GM23338 (cell line): ENCODE results near the gene RNF166. TPM values are rescaled to one million over a fixed set of nuclear protein-coding genes. Genes with fewer than 3 reads are reported as not detected.

ENCODE experiments used
- ATAC-seq: fragments of 200-7000 bp; cut with Tn5 transposase; 3 replicates; pipeline ENCODE4 v1.9.1; 2020
- DNase-seq: peaks from one replicate; pipeline ENCODE4 v3.0.0-alpha.2; 2015; ENCODE audit warnings: low spot score
- H2AFZ ChIP-seq: fragments of 200-600 bp; sonication (generic); 2 replicates; pipeline ENCODE4 v1.8.0; 2016; ENCODE audit warnings: antibody characterized with exemption, mild to moderate bottlenecking, moderate library complexity
- H3F3A ChIP-seq: fragments of 200-600 bp; sonication (generic); replicated peaks from 2 replicates; pipeline ENCODE4 v1.8.0; 2017; ENCODE audit warnings: antibody characterized with exemption, mixed run types, low read depth
- H3K27ac ChIP-seq: fragments of 200-600 bp; sonication (generic); 2 replicates; pipeline ENCODE4 v1.6.1; 2016; ENCODE audit warnings: low read depth
- H3K27me3 ChIP-seq: fragments of 200-600 bp; sonication (generic); 2 replicates; pipeline ENCODE4 v1.8.0; 2016; ENCODE audit warnings: mild to moderate bottlenecking, mixed run types, moderate library complexity; ENCODE audit not compliant: insufficient read depth
- H3K36me3 ChIP-seq: fragments of 200-600 bp; sonication (generic); 2 replicates; pipeline ENCODE4 v1.8.0; 2016; ENCODE audit warnings: mild to moderate bottlenecking; ENCODE audit not compliant: insufficient read depth
- H3K4me1 ChIP-seq: fragments of 200-600 bp; sonication (generic); 2 replicates; pipeline ENCODE4 v1.8.0; 2016; ENCODE audit warnings: mild to moderate bottlenecking, moderate library complexity; ENCODE audit not compliant: insufficient read depth
- H3K4me2 ChIP-seq: fragments of 200-600 bp; sonication (generic); 2 replicates; pipeline ENCODE4 v1.7.1; 2017; ENCODE audit warnings: mixed run types
- H3K4me3 ChIP-seq: fragments of 200-600 bp; sonication (generic); 2 replicates; pipeline ENCODE4 v1.6.1; 2016; ENCODE audit warnings: mixed run types
- H3K79me2 ChIP-seq: fragments of 200-600 bp; sonication (generic); replicated peaks from 2 replicates; pipeline ENCODE4 v1.8.0; 2017; ENCODE audit warnings: mild to moderate bottlenecking; ENCODE audit not compliant: insufficient read depth
- H3K9me2 ChIP-seq: fragments of 200-600 bp; sonication (generic); 2 replicates; pipeline ENCODE4 v1.8.0; 2017; ENCODE audit not compliant: insufficient read depth
- H4K20me1 ChIP-seq: fragments of 200-600 bp; sonication (generic); replicated peaks from 2 replicates; pipeline ENCODE4 v1.8.0; 2017; ENCODE audit warnings: mild to moderate bottlenecking; ENCODE audit not compliant: insufficient read depth
- H3K27ac Mint-ChIP-seq: 2 replicates; pipeline ENCODE4 v1.8.0; 2020; ENCODE audit warnings: inconsistent platforms, mild to moderate bottlenecking, moderate library complexity, mixed read lengths
- H3K27me3 Mint-ChIP-seq: 3 replicates; pipeline ENCODE4 v1.8.0; 2022; ENCODE audit warnings: low read depth, mild to moderate bottlenecking, moderate library complexity, mixed read lengths, inconsistent platforms; ENCODE audit not compliant: insufficient read depth, poor library complexity
- H3K36me3 Mint-ChIP-seq: 3 replicates; pipeline ENCODE4 v1.8.0; 2021; ENCODE audit warnings: low read depth, mild to moderate bottlenecking, inconsistent platforms, moderate library complexity, mixed read lengths
- H3K4me1 Mint-ChIP-seq: 3 replicates; pipeline ENCODE4 v1.8.0; 2020; ENCODE audit warnings: mild to moderate bottlenecking, inconsistent platforms, mixed read lengths
- H3K4me3 Mint-ChIP-seq: 3 replicates; pipeline ENCODE4 v1.8.0; 2021; ENCODE audit warnings: moderate library complexity, mild to moderate bottlenecking, inconsistent platforms, mixed read lengths
- H3K9me3 Mint-ChIP-seq: 3 replicates; pipeline ENCODE4 v1.8.0; 2020; ENCODE audit warnings: moderate library complexity, mild to moderate bottlenecking, inconsistent platforms, mixed read lengths
- STAT1 ChIP-seq: IDR thresholded peaks from one replicate; pipeline ENCODE4 v1.6.1; 2016; ENCODE audit warnings: antibody characterized with exemption; ENCODE audit not compliant: unreplicated experiment
- polyA plus RNA-seq: library from polyadenylated mRNA; unstranded; fragments of >200 nt; fragmentation: Nextera tagmentation; extraction: Ambion mirVana; gene quantifications from 2 replicates; pipeline ENCODE4 v1.2.1, GENCODE V29; 2016
- total RNA-seq: library from RNA; depleted of rRNA; stranded (reverse); fragments of >200 nt; shearing (Covaris generic); gene quantifications from 2 replicates; pipeline ENCODE4 v1.2.3, GENCODE V29; 2014
- TF ChIP-seq, protein P1 (sequence below): fragments of 250-450 bp; sonication (Bioruptor Pico); IDR thresholded peaks from 2 replicates; pipeline ENCODE4 v1.5.0; 2020; ENCODE audit warnings: mild to moderate bottlenecking, moderate library complexity
- TF ChIP-seq, protein P2 (sequence below), 2 experiments: fragments of 200-600 bp in 1 of 2; sonication (generic) in 1 of 2; conservative IDR thresholded peaks; 2 replicates each; pipeline versions ENCODE4 v1.5.1 to v1.6.1; 2016 to 2017; ENCODE audit warnings: antibody characterized with exemption in 2 of 2, low read depth in 2 of 2, mild to moderate bottlenecking in 2 of 2, moderate library complexity in 1 of 2

RNF166 gene
- total and polyA plus RNA-seq, 2 experiments from 2014 or later, result 24.9 to 43.4 TPM

DNA sequence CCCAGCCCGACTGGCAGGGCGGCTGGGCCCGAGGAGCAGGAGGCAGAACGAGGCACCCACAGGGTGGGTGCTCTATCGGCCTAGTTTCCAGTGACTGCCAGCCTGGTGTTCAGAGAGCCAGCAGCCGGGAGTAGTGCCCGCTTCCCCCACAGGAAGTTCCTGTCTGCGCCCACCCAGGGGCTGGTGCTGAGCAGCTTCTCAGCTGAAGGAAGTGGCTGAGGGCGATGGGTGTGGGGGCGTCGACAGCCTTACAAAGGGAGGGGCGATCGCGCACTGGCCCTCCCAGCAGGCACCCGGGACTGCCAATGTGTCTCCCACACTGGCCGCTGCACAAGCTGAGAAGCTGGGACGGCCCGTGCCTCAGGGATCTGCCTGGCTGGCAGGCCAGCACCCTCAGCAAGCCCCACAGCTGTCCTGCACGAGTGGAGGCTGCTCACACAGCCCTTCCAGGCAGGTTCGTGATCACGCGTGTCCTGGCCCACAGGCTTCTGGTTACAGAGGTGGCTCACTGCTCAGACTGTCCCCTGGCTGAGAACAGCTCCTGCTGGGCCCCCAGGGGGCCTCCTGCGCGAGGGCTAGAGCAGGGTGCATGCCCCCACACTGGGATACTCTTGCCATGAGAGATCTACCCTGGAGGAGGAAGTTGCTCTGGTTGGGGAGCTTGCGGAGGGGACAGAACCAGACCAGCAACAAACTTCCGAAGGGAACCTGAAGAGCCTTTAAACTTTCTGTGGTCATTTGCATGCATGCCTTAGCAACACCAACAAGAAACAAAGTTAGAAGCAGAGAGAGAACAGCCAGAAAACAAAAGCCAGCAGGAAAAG lies 2.5 kb downstream of the RNF166 start (continued):
- TF ChIP-seq, protein P1, sequence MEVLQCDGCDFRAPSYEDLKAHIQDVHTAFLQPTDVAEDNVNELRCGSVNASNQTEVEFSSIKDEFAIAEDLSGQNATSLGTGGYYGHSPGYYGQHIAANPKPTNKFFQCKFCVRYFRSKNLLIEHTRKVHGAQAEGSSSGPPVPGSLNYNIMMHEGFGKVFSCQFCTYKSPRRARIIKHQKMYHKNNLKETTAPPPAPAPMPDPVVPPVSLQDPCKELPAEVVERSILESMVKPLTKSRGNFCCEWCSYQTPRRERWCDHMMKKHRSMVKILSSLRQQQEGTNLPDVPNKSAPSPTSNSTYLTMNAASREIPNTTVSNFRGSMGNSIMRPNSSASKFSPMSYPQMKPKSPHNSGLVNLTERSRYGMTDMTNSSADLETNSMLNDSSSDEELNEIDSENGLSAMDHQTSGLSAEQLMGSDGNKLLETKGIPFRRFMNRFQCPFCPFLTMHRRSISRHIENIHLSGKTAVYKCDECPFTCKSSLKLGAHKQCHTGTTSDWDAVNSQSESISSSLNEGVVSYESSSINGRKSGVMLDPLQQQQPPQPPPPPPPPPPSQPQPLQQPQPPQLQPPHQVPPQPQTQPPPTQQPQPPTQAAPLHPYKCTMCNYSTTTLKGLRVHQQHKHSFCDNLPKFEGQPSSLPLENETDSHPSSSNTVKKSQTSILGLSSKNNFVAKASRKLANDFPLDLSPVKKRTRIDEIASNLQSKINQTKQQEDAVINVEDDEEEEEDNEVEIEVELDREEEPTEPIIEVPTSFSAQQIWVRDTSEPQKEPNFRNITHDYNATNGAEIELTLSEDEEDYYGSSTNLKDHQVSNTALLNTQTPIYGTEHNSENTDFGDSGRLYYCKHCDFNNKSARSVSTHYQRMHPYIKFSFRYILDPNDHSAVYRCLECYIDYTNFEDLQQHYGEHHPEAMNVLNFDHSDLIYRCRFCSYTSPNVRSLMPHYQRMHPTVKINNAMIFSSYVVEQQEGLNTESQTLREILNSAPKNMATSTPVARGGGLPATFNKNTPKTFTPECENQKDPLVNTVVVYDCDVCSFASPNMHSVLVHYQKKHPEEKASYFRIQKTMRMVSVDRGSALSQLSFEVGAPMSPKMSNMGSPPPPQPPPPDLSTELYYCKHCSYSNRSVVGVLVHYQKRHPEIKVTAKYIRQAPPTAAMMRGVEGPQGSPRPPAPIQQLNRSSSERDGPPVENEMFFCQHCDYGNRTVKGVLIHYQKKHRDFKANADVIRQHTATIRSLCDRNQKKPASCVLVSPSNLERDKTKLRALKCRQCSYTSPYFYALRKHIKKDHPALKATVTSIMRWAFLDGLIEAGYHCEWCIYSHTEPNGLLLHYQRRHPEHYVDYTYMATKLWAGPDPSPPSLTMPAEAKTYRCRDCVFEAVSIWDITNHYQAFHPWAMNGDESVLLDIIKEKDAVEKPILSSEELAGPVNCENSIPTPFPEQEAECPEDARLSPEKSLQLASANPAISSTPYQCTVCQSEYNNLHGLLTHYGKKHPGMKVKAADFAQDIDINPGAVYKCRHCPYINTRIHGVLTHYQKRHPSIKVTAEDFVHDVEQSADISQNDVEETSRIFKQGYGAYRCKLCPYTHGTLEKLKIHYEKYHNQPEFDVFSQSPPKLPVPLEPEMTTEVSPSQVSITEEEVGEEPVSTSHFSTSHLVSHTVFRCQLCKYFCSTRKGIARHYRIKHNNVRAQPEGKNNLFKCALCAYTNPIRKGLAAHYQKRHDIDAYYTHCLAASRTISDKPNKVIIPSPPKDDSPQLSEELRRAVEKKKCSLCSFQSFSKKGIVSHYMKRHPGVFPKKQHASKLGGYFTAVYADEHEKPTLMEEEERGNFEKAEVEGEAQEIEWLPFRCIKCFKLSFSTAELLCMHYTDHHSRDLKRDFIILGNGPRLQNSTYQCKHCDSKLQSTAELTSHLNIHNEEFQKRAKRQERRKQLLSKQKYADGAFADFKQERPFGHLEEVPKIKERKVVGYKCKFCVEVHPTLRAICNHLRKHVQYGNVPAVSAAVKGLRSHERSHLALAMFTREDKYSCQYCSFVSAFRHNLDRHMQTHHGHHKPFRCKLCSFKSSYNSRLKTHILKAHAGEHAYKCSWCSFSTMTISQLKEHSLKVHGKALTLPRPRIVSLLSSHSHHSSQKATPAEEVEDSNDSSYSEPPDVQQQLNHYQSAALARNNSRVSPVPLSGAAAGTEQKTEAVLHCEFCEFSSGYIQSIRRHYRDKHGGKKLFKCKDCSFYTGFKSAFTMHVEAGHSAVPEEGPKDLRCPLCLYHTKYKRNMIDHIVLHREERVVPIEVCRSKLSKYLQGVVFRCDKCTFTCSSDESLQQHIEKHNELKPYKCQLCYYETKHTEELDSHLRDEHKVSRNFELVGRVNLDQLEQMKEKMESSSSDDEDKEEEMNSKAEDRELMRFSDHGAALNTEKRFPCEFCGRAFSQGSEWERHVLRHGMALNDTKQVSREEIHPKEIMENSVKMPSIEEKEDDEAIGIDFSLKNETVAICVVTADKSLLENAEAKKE (CRISPR knock-in tag), result no peak
- no peak for TF ChIP-seq STAT1
- TF ChIP-seq, protein P2, sequence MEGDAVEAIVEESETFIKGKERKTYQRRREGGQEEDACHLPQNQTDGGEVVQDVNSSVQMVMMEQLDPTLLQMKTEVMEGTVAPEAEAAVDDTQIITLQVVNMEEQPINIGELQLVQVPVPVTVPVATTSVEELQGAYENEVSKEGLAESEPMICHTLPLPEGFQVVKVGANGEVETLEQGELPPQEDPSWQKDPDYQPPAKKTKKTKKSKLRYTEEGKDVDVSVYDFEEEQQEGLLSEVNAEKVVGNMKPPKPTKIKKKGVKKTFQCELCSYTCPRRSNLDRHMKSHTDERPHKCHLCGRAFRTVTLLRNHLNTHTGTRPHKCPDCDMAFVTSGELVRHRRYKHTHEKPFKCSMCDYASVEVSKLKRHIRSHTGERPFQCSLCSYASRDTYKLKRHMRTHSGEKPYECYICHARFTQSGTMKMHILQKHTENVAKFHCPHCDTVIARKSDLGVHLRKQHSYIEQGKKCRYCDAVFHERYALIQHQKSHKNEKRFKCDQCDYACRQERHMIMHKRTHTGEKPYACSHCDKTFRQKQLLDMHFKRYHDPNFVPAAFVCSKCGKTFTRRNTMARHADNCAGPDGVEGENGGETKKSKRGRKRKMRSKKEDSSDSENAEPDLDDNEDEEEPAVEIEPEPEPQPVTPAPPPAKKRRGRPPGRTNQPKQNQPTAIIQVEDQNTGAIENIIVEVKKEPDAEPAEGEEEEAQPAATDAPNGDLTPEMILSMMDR (conservative IDR thresholded peaks at IDR 0.05; ENCODE audit: low read depth in 2 of 2), result no peak

DNA sequence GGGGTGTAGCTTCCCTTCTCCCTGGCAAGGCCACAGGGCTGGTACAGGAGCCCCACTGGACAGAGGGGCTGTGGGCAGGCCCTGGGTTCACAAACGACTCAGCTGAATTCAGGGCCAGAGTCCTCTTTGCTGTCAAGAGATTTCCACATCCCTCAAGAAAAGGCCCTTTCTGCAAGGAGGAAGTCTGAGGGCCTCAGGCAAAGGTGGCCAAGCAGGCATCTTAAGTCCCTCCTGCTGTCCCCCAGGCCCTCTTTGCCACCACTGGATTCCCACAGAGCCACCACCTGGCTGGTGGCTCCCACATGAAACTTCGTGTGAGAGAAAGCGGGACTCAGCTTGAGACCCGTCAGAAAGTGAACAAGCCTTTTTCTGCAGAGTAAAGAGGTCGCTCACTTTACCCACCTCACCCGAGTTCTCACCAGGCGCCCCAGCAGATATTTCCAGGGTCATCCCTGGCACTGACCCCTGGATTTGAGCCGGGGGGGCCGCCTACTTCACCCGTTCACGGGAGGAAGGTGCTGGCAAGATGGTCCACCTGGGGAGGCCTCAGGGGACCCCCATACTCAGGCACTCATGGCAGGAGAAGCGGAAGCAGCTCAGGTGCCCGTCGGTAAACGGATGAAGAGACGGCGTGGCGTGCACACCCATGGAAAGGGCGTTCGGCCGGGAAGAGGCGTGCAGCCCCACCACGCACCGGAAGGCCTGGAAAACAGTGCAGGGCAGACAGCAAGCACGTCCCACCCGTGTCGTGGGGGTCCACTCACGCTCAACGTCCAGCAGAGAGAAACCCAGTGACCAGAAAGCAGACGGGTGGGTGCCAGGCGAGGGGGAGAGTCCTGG lies 3.6 kb downstream of the RNF166 start:
- H3K4me1 Mint-ChIP-seq, result peaks cover 20% of the 10 kb centered on the region
- H3K27ac ChIP-seq, result no peak overlapping the region
- H3K79me2 ChIP-seq, result peaks cover 31% of the 10 kb centered on the region
- H3F3A ChIP-seq, result 0 out of 2 replicates have a peak, but pooled peaks cover 2% of the 10 kb centered on the region
- H3K27ac Mint-ChIP-seq, result no peak overlapping the region
- H3K9me3 Mint-ChIP-seq, result no peaks in the 10 kb centered on the region
- no peaks in the 10 kb centered on the region; the same call in 2 of the 3 replicates for H3K36me3 Mint-ChIP-seq
- H3K9me2 ChIP-seq, result no peaks in the 10 kb centered on the region
- peaks cover 13% of the 10 kb centered on the region for H3K27me3 Mint-ChIP-seq
- no peaks in the 10 kb centered on the region for H3K27me3 ChIP-seq
- no peak overlapping the region for H3K4me3 Mint-ChIP-seq
- H3K4me3 ChIP-seq, result no peak overlapping the region
- DNase-seq (no peak), ATAC-seq (no peak)
- no peaks in the 10 kb centered on the region for H3K36me3 ChIP-seq
- H4K20me1 ChIP-seq, result peaks cover 5% of the 10 kb centered on the region; the same call in 1 of the 2 replicates
- H3K4me2 ChIP-seq, result no peak overlapping the region
- no peak overlapping the region for H2AFZ ChIP-seq
- peaks cover 5% of the 10 kb centered on the region; the same call in 1 of the 2 replicates for H3K4me1 ChIP-seq
- TF ChIP-seq, protein P2 (conservative IDR thresholded peaks at IDR 0.05; ENCODE audit: low read depth in 2 of 2), result no peak
